ENCODE measurements around the gene ZNF592.

ZNF592 gene

GRCh38 chr15:84775867-84776449, 27.6 kb downstream of the ZNF592 start:
- DNase-seq (ENCODE audit: low read depth): no peak

DNA sequence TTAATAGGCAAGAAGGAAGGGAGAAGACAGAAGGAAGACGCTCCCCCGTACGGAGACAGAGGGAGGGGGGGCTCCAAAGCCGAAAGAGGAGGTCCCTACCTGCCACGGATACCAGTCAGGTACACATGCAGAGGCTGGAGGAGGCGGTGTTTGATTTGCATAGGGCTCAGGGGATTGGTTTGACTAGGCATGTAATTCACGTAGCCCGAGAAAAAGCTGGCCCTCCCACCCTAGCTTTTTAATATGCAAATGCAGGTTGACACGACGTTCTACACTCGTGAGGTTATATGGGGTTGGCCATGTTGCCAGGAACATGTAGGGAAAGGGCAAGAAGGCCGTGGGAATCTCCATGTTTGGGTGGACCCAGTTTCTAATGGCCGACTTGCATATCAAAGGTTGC, 29.8 kb downstream of the ZNF592 start:
- no peak for DNase-seq (ENCODE audit: low read depth)

GRCh38 chr15:84780492-84780891, 32.1 kb downstream of the ZNF592 start:
- no peak for DNase-seq (ENCODE audit: low read depth)

GRCh38 chr15:84781495-84781894, 33.1 kb downstream of the ZNF592 start:
- DNase-seq (ENCODE audit: low read depth): no peak

DNA sequence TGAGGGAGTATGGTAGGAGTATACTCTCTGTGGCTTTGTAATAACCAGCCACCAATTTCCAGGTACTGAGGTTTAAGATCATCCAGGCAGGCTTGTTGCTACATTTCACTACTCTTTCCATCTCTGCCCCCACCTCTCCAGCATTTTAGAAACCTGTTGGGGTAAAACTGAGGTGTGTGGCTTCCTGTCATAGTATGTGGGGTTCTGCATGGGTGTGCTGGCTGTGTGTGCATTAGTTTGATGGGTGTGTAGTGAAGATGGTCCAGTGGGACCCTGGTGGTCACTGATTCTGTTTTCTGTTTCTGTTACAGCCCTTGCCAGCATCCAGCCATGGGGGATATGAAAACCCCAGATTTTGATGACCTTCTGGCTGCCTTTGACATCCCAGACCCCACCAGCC, 34.0 kb downstream of the ZNF592 start:
- DNase-seq (ENCODE audit: low read depth): no peak

DNA sequence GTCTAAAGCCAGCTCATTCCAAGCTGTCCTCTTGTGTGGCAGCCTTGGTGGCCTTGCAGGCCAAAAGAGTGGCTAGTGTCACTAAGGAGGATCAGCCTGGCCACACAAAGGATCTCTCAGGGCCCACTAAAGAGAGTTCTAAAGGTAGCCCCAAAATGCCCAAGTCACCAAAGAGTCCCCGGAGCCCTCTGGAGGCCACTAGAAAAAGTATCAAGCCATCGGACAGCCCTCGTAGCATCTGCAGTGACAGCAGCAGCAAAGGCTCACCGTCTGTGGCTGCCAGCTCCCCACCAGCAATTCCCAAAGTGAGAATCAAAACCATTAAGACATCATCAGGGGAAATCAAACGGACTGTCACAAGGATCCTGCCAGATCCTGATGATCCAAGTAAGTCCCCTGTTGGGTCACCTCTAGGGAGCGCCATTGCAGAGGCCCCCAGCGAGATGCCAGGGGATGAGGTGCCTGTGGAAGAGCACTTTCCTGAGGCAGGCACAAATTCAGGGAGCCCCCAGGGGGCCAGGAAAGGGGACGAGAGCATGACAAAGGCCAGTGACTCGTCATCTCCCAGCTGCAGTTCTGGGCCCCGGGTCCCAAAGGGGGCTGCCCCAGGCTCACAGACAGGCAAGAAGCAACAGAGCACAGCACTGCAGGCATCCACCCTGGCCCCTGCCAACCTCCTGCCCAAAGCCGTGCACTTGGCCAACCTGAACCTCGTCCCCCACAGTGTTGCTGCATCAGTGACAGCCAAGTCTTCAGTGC, 35.3 kb downstream of the ZNF592 start:
- DNase-seq (ENCODE audit: low read depth): no peak

- no peak for DNase-seq (ENCODE audit: low read depth)
Measured at GRCh38 chr15:84784262-84784661, 35.9 kb downstream of the ZNF592 start.

DNA sequence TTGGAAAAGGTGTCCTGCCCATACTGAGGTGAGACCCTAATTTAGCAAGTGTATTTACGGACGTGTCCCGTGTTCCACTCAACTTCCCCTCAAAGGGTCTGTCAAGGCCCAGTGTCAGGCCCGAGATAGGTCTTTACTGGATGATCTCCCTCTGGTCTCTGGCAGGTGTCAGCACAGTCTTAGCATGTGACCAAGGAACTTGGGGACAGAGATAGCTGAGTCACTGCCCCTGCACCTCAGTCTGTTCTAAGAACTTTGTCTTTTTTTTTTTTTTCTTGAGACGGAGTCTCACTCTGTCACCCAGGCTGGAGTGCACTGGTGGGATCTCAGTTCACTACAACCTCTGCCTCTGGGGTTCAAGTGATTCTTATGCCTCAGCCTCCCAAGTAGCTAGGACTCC, 36.7 kb downstream of the ZNF592 start:
- DNase-seq (ENCODE audit: low read depth): no peak

DNA sequence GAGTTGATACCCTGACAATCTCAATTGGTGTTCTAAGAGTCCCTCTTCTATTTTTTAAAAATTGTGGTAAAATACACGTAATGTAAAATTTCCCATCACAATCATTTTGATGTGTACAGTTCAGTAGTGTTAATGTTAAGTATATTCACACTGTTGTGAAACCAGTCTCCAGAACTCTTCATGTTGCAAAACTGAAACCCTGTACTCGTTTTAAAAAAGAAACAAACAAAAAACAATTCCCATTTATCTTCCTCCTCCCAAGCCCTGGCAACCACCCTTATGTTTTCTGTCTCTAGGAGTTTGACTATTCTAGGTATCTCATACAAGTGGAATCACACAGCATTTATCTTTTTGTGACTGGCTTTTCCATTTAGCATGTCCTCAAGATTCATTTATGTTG, 40.1 kb downstream of the ZNF592 start:
- DNase-seq (ENCODE audit: low read depth): no peak

DNA sequence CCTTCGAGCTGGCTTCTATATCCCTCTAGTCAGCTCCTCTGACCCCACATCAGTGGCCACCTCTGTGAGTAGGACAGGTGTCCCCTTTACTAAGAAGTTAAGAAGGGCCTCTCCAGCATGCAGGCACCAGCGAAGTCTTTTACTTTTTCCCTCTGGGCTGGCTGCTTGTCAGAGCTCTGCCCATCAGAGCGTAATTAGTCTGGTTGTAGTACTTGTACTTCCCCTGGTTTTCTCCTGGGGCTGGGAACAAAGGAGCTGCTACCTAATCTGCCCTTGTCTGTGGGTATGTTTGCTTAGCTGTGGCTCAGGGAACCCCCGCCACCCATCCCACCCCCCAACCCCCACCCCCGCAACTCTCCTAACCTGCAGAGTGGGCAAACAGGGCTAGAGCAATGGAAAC, 41.4 kb downstream of the ZNF592 start:
- no peak for DNase-seq (ENCODE audit: low read depth)

DNA sequence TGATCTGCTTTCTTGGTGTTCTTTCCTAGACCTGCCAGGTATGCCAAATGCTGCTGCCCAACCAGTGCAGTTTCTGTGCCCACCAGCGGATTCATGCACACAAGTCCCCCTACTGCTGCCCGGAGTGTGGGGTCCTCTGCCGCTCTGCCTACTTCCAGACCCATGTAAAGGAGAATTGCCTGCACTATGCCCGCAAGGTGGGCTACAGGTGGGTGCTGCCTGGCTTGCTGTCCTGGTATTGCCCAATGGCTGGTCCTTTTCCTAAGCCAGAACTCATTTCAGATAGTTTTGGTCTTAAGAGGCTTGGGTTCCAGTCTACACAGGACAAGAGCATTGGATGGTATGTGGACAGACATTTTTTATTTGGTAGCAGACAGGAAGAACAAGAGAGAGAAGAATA, 42.3 kb downstream of the ZNF592 start:
- DNase-seq (ENCODE audit: low read depth): no peak

DNA sequence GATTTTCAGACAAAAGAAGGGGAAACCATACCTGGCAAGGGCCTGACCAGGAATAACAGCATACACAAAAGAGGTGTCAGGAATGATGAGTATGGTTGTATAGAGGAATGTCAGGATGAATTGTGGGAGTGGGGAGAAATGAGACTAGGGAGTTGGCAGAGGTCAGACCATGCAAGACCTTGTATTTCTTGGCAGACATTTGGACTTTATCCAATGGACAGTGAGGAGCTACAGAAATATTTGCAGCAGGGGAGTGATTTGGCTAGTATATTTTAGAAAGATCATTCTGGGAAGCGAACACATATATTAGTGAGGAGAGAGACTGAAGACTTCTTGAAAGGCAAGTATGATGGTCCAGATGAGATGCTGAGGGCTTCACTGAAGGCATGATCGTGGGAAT, 43.4 kb downstream of the ZNF592 start:
- no peak for DNase-seq (ENCODE audit: low read depth)

- DNase-seq (ENCODE audit: low read depth): no peak
Measured at GRCh38 chr15:84793431-84794161, 45.2 kb downstream of the ZNF592 start.

GRCh38 chr15:84794162-84794547, 45.8 kb downstream of the ZNF592 start:
- no peak for DNase-seq (ENCODE audit: low read depth)

- DNase-seq (ENCODE audit: low read depth): no peak
Measured at GRCh38 chr15:84795186-84795585, 46.8 kb downstream of the ZNF592 start.

DNA sequence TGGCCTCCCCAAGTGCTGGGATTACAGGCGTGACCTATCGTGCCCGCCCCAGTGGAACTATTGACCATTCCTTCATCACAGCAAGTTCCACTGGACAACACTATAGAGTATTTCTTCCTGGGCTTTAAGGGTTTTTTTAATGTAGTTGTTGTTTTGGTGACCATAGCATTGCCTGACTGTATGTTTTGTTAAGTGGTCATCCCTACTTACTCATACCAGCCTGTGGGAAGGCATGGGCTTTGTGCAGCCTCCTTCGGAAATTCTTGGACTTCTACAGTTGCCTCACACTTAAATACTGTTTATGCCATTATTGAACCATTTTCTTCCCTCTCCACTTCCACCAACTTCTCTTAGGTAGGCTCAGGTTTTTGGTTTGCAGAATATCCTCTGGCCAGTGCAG, 48.8 kb downstream of the ZNF592 start:
- DNase-seq (ENCODE audit: low read depth): no peak

GRCh38 chr15:84797801-84798200, 49.4 kb downstream of the ZNF592 start:
- no peak for DNase-seq (ENCODE audit: low read depth)

- DNase-seq (ENCODE audit: low read depth): no peak
Measured at GRCh38 chr15:84798436-84798946, 50.1 kb downstream of the ZNF592 start.

GRCh38 chr15:84799511-84800187, 51.3 kb downstream of the ZNF592 start:
- DNase-seq (ENCODE audit: low read depth): no peak

- no peak for DNase-seq (ENCODE audit: low read depth)
Measured at GRCh38 chr15:84800365-84800806, 52.0 kb downstream of the ZNF592 start.

DNA sequence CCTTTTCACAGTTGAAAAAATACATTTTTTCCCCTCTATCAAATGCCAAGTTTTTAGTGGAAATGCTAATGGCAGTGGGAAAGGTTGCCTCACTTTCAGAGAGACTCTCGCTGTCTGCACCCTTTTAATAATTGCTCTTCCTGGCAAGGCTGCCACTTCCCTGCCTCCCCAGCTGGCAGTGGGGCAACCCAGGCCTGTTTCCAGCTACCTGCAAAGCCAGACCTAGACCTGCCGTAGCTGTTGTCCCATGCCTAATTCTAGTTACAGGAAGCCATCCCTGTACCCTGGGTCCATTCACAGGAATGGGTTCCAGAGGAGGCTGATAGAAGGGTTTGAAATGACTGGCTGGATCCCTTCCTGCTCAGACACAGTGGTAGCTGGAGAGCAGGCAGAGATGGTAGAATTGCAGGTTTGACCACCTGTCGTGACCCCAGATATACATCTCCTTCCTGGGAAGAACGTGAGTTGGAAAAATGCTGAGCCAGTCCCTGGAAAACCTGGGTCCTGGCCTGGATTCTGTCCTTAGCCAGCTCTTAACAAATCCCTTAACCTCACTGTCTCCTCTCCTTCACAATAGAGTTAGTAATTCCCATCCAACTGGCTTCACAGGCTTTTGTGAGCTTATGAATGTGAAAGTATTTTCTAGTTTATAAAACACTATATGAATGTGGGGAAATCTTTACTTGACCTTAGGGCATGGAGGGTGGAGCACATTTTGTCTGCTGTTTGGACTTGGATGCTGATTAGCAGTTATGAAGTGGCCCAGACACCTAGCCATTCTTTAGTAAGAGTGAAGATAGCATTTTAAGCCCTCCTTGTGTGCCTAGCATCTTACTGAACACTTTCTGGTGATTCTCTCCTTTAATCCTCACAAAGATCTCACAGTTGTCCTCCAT, 55.9 kb downstream of the ZNF592 start:
- DNase-seq (ENCODE audit: low read depth): no peak
